ENCODE data around the gene EFCAB6.

DNA sequence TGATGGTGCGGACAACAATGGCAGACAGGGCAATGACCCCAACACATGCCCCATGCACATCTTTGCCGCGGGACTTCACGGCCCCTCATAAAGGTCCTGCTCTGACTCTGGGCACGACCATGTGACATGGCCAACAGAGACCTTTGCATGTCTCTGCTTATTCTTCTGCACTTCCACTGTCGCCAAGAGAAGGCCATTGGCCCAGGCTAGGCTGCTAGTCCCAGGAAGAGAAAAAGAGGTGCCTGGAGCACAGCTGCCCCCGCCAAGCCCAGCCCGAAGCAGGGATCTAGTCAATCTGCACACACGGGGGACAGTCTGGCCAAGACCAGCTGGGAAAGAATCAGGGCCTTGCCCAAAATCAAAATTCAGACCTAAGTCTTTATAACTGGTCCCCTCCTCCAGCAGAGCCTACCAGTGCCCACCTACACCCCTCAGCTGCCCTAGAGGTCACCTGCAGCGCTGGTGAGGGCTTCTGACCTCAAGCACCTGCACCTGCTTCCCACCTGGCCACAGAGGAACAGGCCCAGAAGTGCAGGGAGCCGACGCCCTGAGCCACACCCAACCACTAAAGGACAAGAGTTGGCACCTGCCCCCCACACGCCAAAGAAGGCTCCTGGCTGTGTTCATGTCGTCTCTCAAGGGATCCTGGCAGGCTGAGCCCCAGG is 42.1 kb upstream of the EFCAB6 start:
- TF ChIP-seq, protein P1, sequence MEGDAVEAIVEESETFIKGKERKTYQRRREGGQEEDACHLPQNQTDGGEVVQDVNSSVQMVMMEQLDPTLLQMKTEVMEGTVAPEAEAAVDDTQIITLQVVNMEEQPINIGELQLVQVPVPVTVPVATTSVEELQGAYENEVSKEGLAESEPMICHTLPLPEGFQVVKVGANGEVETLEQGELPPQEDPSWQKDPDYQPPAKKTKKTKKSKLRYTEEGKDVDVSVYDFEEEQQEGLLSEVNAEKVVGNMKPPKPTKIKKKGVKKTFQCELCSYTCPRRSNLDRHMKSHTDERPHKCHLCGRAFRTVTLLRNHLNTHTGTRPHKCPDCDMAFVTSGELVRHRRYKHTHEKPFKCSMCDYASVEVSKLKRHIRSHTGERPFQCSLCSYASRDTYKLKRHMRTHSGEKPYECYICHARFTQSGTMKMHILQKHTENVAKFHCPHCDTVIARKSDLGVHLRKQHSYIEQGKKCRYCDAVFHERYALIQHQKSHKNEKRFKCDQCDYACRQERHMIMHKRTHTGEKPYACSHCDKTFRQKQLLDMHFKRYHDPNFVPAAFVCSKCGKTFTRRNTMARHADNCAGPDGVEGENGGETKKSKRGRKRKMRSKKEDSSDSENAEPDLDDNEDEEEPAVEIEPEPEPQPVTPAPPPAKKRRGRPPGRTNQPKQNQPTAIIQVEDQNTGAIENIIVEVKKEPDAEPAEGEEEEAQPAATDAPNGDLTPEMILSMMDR (conservative IDR thresholded peaks at IDR 0.05; ENCODE audit: low read length) = no peak
- no peak for TF ChIP-seq EZH2phosphoT487 (IDR thresholded peaks at IDR 0.05; ENCODE audit: borderline replicate concordance)
